ENCODE data around the gene GPC4. TPM values are rescaled to one million over a fixed set of nuclear protein-coding genes. Genes with fewer than 3 reads are reported as not detected.

Gene GPC4
- polyA plus RNA-seq, 3 donors = 5.8 to 8.7 (median 7.2) TPM

GRCh38 chrX:133413218-133413925 is 1.9 kb downstream of the GPC4 start:
- H3K27ac ChIP-seq (ENCODE audit: low read depth, low read length) = no peak overlapping the region
- WGBS, 3 donors = 4 to 35% (median 7%) methylated on average over 29 to 38 of the region's 38 CpGs

GRCh38 chrX:133412665-133413064 is 2.6 kb downstream of the GPC4 start:
- H3K27ac ChIP-seq (ENCODE audit: low read depth, low read length) = no peak overlapping the region
- WGBS, 3 donors = 73 to 79% (median 75%) methylated on average over 5 of the region's 5 CpGs

GRCh38 chrX:133412246-133412645 is 3.0 kb downstream of the GPC4 start:
- 56 to 65% (median 56%) methylated on average over 3 of the region's 3 CpGs for WGBS, 3 donors
- no peak overlapping the region for H3K27ac ChIP-seq (ENCODE audit: low read depth, low read length)

- no peak overlapping the region for H3K27ac ChIP-seq (ENCODE audit: low read depth, low read length)
- 42 to 59% (median 48%) methylated on average over 3 of the region's 3 CpGs for WGBS, 3 donors
Measured at GRCh38 chrX:133410550-133410949, 4.7 kb downstream of the GPC4 start.

GRCh38 chrX:133405498-133406185 is 9.6 kb downstream of the GPC4 start:
- 74 to 97% (median 91%) methylated on average over 4 of the region's 4 CpGs for WGBS, 3 donors
- no peak overlapping the region for H3K27ac ChIP-seq (ENCODE audit: low read depth, low read length)

GRCh38 chrX:133403984-133404383 is 11.3 kb downstream of the GPC4 start:
- H3K27ac ChIP-seq (ENCODE audit: low read depth, low read length) = no peak overlapping the region
- 79 to 96% (median 86%) methylated on average over 4 of the region's 4 CpGs for WGBS, 3 donors

GRCh38 chrX:133402830-133403625 is 12.3 kb downstream of the GPC4 start:
- no peak overlapping the region for H3K27ac ChIP-seq (ENCODE audit: low read depth, low read length)

GRCh38 chrX:133402042-133402453 is 13.2 kb downstream of the GPC4 start:
- H3K27ac ChIP-seq (ENCODE audit: low read depth, low read length) = no peak overlapping the region
- 23 to 46% (median 39%) methylated on average over 2 of the region's 2 CpGs for WGBS, 3 donors

More at GRCh38 chrX:133402830-133403625, 12.3 kb downstream of the GPC4 start:
- WGBS, 3 donors = 79 to 88% (median 82%) methylated on average over 10 of the region's 10 CpGs

GRCh38 chrX:133401536-133401935 is 13.8 kb downstream of the GPC4 start:
- WGBS, 3 donors = 30 to 48% (median 31%) methylated on average over 1 of the region's 1 CpG
- H3K27ac ChIP-seq (ENCODE audit: low read depth, low read length) = no peak overlapping the region

GRCh38 chrX:133399411-133399810 is 15.9 kb downstream of the GPC4 start:
- no peak overlapping the region for H3K27ac ChIP-seq (ENCODE audit: low read depth, low read length)
- WGBS, 3 donors = 82 to 95% (median 88%) methylated on average over 3 of the region's 3 CpGs

- no peak overlapping the region for H3K27ac ChIP-seq (ENCODE audit: low read depth, low read length)
- 86 to 94% (median 90%) methylated on average over 2 of the region's 2 CpGs for WGBS, 3 donors
Measured at GRCh38 chrX:133394765-133395164, 20.5 kb downstream of the GPC4 start.

GRCh38 chrX:133392671-133393070 is 22.6 kb downstream of the GPC4 start:
- H3K27ac ChIP-seq (ENCODE audit: low read depth, low read length) = no peak overlapping the region
- 72 to 81% (median 73%) methylated on average over 8 of the region's 8 CpGs for WGBS, 3 donors

- H3K27ac ChIP-seq (ENCODE audit: low read depth, low read length) = no peak overlapping the region
- 27 to 79% (median 78%) methylated on average over 3 of the region's 3 CpGs for WGBS, 3 donors
Measured at GRCh38 chrX:133391111-133391510, 24.2 kb downstream of the GPC4 start.

GRCh38 chrX:133390676-133391075 is 24.6 kb downstream of the GPC4 start:
- WGBS, 3 donors = 31 to 79% (median 61%) methylated on average over 5 of the region's 5 CpGs

GRCh38 chrX:133389975-133390374 is 25.3 kb downstream of the GPC4 start:
- WGBS, 3 donors = 75 to 89% (median 86%) methylated on average over 6 of the region's 6 CpGs
- no peak overlapping the region for H3K27ac ChIP-seq (ENCODE audit: low read depth, low read length)

More at GRCh38 chrX:133390676-133391075, 24.6 kb downstream of the GPC4 start:
- no peak overlapping the region for H3K27ac ChIP-seq (ENCODE audit: low read depth, low read length)

- no peak overlapping the region for H3K27ac ChIP-seq (ENCODE audit: low read depth, low read length)
- WGBS, 3 donors = 71 to 87% (median 85%) methylated on average over 5 to 6 of the region's 6 CpGs
Measured at GRCh38 chrX:133384454-133384853, 30.8 kb downstream of the GPC4 start.

- no peak overlapping the region for H3K27ac ChIP-seq (ENCODE audit: low read depth, low read length)
- WGBS, 3 donors = 75 to 90% (median 85%) methylated on average over 10 of the region's 10 CpGs
Measured at GRCh38 chrX:133380711-133381619, 34.3 kb downstream of the GPC4 start.

- no peak overlapping the region for H3K27ac ChIP-seq (ENCODE audit: low read depth, low read length)
Measured at GRCh38 chrX:133376422-133376821, 38.9 kb downstream of the GPC4 start.

More at GRCh38 chrX:133376422-133376821, 38.9 kb downstream of the GPC4 start:
- 68 to 98% (median 88%) methylated on average over 3 of the region's 3 CpGs for WGBS, 3 donors
